Naive thymus-derived CD4-positive, alpha-beta T cell (primary cell): ENCODE data around the gene OR51D1. TPM values are rescaled to one million over a fixed set of nuclear protein-coding genes. Genes with fewer than 3 reads are reported as not detected.
A peak's percentile ranks its signal among the peaks of the same experiment; 100 is the strongest.

ENCODE experiments used
- ATAC-seq: fragments of 150-1000 bp; cut with Tn5 transposase; 2 replicates; pipeline ENCODE4 v1.10.0; 2021; ENCODE audit warnings: mild to moderate bottlenecking, moderate library complexity
- CTCF ChIA-PET: fragments of 350-600 bp; sonication (Branson Sonifier 250); formaldehyde crosslinking; loops from one replicate; lab custom pipeline; 2021; ENCODE audit warnings: antibody characterized with exemption; lab: Charles Lee
- POLR2A ChIA-PET: fragments of 350-600 bp; sonication (Branson Sonifier 250); formaldehyde crosslinking; loops from one replicate; lab custom pipeline; 2021; ENCODE audit warnings: antibody characterized with exemption, inconsistent platforms; lab: Charles Lee
- DNase-seq, 9 donors: peaks; one replicate each; pipeline versions ENCODE4 v3.0.0 to v3.0.0-alpha.2; 2020 to 2022; ENCODE audit warnings: mixed read lengths in 1 of 9
- H3K27ac ChIP-seq: one replicate; pipeline ENCODE4 v1.7.0; 2013; ENCODE audit warnings: mild to moderate bottlenecking, low read depth, low read length, moderate library complexity
- H3K27me3 ChIP-seq, 2 donors: one replicate each; pipeline ENCODE4 v1.7.0; 2013; ENCODE audit warnings: low read length in 2 of 2, mild to moderate bottlenecking in 2 of 2, moderate library complexity in 2 of 2; ENCODE audit not compliant: control insufficient read depth in 2 of 2, insufficient read depth in 2 of 2
- H3K36me3 ChIP-seq, 3 experiments: 1 replicate in 2 of 3; 2 replicates in 1 of 3; pipeline ENCODE4 v1.7.0; 2013; ENCODE audit warnings: low read length in 3 of 3, mild to moderate bottlenecking in 3 of 3, moderate library complexity in 1 of 3; ENCODE audit not compliant: insufficient read depth in 3 of 3, control insufficient read depth in 2 of 3
- H3K4me1 ChIP-seq, 2 donors: one replicate each; pipeline ENCODE4 v1.7.0; 2013; ENCODE audit warnings: low read length in 2 of 2, mild to moderate bottlenecking in 2 of 2, moderate library complexity in 1 of 2; ENCODE audit not compliant: control insufficient read depth in 2 of 2, insufficient read depth in 2 of 2
- H3K4me3 ChIP-seq: 2 replicates; pipeline ENCODE4 v1.7.0; 2013; ENCODE audit warnings: mild to moderate bottlenecking, low read length
- H3K9me3 ChIP-seq, 3 experiments: 1 replicate in 2 of 3; 2 replicates in 1 of 3; pipeline ENCODE4 v1.7.0; 2013; ENCODE audit warnings: low read length in 3 of 3; ENCODE audit not compliant: control insufficient read depth in 2 of 3
- H3K27ac Mint-ChIP-seq, 9 donors: one replicate each; pipeline ENCODE4 v1.8.0; 2020 to 2022; ENCODE audit warnings: mixed read lengths in 9 of 9, mild to moderate bottlenecking in 8 of 9, moderate library complexity in 5 of 9, inconsistent platforms in 2 of 9
- H3K27me3 Mint-ChIP-seq, 5 donors: one replicate each; pipeline ENCODE4 v1.8.0; 2021 to 2022; ENCODE audit warnings: mixed read lengths in 5 of 5, mild to moderate bottlenecking in 1 of 5
- H3K36me3 Mint-ChIP-seq, 5 donors: one replicate each; pipeline ENCODE4 v1.8.0; 2020 to 2022; ENCODE audit warnings: mixed read lengths in 5 of 5, mild to moderate bottlenecking in 3 of 5, inconsistent platforms in 1 of 5
- H3K4me1 Mint-ChIP-seq, 7 donors: one replicate each; pipeline ENCODE4 v1.8.0; 2020 to 2022; ENCODE audit warnings: mixed read lengths in 7 of 7, mild to moderate bottlenecking in 3 of 7, inconsistent platforms in 1 of 7
- H3K4me3 Mint-ChIP-seq, 10 donors: one replicate each; pipeline ENCODE4 v1.8.0; 2020 to 2022; ENCODE audit warnings: mild to moderate bottlenecking in 10 of 10, mixed read lengths in 10 of 10, moderate library complexity in 6 of 10, inconsistent platforms in 2 of 10
- H3K9me3 Mint-ChIP-seq, 11 donors: one replicate each; pipeline ENCODE4 v1.8.0; 2020 to 2022; ENCODE audit warnings: mixed read lengths in 11 of 11, mild to moderate bottlenecking in 4 of 11, inconsistent platforms in 1 of 11, moderate library complexity in 1 of 11
- intact Hi-C, 2 donors: fragments of 100-400 bp; cut with micrococcal nuclease; formaldehyde crosslinking; loops; one replicate each; pipeline ENCODE4 v1.15.1; 2023
- polyA plus RNA-seq, 2 donors: library from polyadenylated mRNA; unstranded; fragments of 300-500 nt; fragmentation: Illumina TruSeq; gene quantifications; one replicate each; pipeline ENCODE4 v1.2.3, GENCODE V29; 2021
- total RNA-seq, 6 experiments: library from RNA in 5 of 6; stranded (reverse) in 5 of 6; gene quantifications; 1 replicate in 5 of 6; 2 replicates in 1 of 6; pipeline ENCODE4 v1.2.3 and lab custom pipeline; 2021 to 2026

Gene OR51D1
- total and polyA plus RNA-seq, 7 experiments from 2014 or later, result not detected

GRCh38 chr11:4607096-4607495 lies 30.2 kb upstream of the OR51D1 start:
- Mint-ChIP-seq H3K27me3 (no peaks in the 10 kb centered on the region), H3K36me3 (peaks cover 0 to 25% (median 14%) of the 10 kb centered on the region in 5 donors), H3K27ac (peak overlapping the region; percentile 85 to 96 (median 94)), H3K4me3 (peak overlapping the region; percentile 80 to 97 (median 91)), H3K9me3 (peaks cover 0 to 8% (median 0%) of the 10 kb centered on the region in 11 donors), H3K4me1 (peaks cover 29 to 68% (median 56%) of the 10 kb centered on the region in 7 donors)
- H3K27me3 ChIP-seq, result no peaks in the 10 kb centered on the region
- no peaks in the 10 kb centered on the region for H3K9me3 ChIP-seq
- intact Hi-C loops, result loop anchor here (10.0 kb wide), 2 partner anchors 1018 to 1878 kb away; partner anchors contain the start of genes ARFIP2 (in 1 of the 2), TIMM10B (in 1 of the 2) and TRIM34 (in 1 of the 2)
- H3K4me3 ChIP-seq, result peak overlapping the region; percentile 80
- ChIA-PET POLR2A (interaction anchor here (0.8 kb wide), 1 partner anchor 9 kb away, joined by 4 read pairs; no protein-coding TSS in a partner anchor), CTCF (no interaction called here)
- peaks cover 5 to 30% (median 7%) of the 10 kb centered on the region in 3 experiments for H3K36me3 ChIP-seq
- peak overlapping the region; percentile 88 for H3K27ac ChIP-seq
- ATAC-seq, result no peak
- peaks cover 15 to 22% of the 10 kb centered on the region in 2 donors for H3K4me1 ChIP-seq
- DNase-seq, result no peak

- H3K4me1 ChIP-seq, result peaks cover 15 to 22% of the 10 kb centered on the region in 2 donors
- peak; percentile 100 for ATAC-seq
- peak within 1 kb of the TSS; percentile 85 to 96 (median 94) for H3K27ac Mint-ChIP-seq
- peak within 1 kb of the TSS; percentile 88 for H3K27ac ChIP-seq
- H3K27me3 ChIP-seq, result no peaks in the 10 kb centered on the region
- H3K27me3 Mint-ChIP-seq, result peaks cover 0 to 2% (median 0%) of the 10 kb centered on the region in 5 donors
- DNase-seq, result peak; percentile 87 to 96 (median 94)
- peak within 1 kb of the TSS; percentile 80 for H3K4me3 ChIP-seq
- POLR2A ChIA-PET, result interaction anchor here (0.7 to 0.8 kb wide), 2 partner anchors 10 to 769 kb away, joined by 3 to 4 read pairs; no protein-coding TSS in a partner anchor
- intact Hi-C loops, result loop anchor here (1.0 to 10.0 kb wide), 7 partner anchors 29 to 1877 kb away; partner anchors contain the start of genes TRIM21 (in 2 of the 2), ARFIP2 (in 1 of the 2), FHIP1B (in 1 of the 2) and OR51D1 (in 1 of the 2)
- peaks cover 0 to 19% (median 11%) of the 10 kb centered on the region in 5 donors for H3K36me3 Mint-ChIP-seq
- peaks cover 2 to 21% (median 7%) of the 10 kb centered on the region in 3 experiments for H3K36me3 ChIP-seq
- no peaks in the 10 kb centered on the region for H3K9me3 ChIP-seq
- peaks cover 0 to 9% (median 0%) of the 10 kb centered on the region in 11 donors for H3K9me3 Mint-ChIP-seq
- CTCF ChIA-PET, result no interaction called here
- peaks cover 29 to 68% (median 56%) of the 10 kb centered on the region in 7 donors for H3K4me1 Mint-ChIP-seq
- peak within 1 kb of the TSS; percentile 80 to 97 (median 91) for H3K4me3 Mint-ChIP-seq
Measured at GRCh38 chr11:4607781-4608666, 29.3 kb upstream of the OR51D1 start, which contains the start of gene TRIM68. Gene TRIM68, minus strand, starts transcription at chr11:4608231. Its CDS starts 2,727 bp downstream, at chr11:4605504.

- intact Hi-C loops, result no loop called here
- H3K4me1 ChIP-seq, result peaks cover 15 to 22% of the 10 kb centered on the region in 2 donors
- Mint-ChIP-seq H3K36me3 (peaks cover 0 to 7% (median 0%) of the 10 kb centered on the region in 5 donors), H3K27ac (peak overlapping the region; percentile 18 to 96 (median 92)), H3K9me3 (peaks cover 0 to 9% (median 0%) of the 10 kb centered on the region in 11 donors), H3K27me3 (peaks cover 0 to 12% (median 0%) of the 10 kb centered on the region in 5 donors), H3K4me3 (peak overlapping the region; percentile 58 to 93 (median 80)), H3K4me1 (peaks cover 23 to 53% (median 45%) of the 10 kb centered on the region in 7 donors)
- ChIA-PET POLR2A (no interaction called here), CTCF (no interaction called here)
- peaks cover 0 to 5% (median 0%) of the 10 kb centered on the region in 3 experiments for H3K36me3 ChIP-seq
- peak overlapping the region; percentile 59 for H3K4me3 ChIP-seq
- no peak for ATAC-seq
- H3K27me3 ChIP-seq, result no peaks in the 10 kb centered on the region
- DNase-seq, result peak in 5 of 9 donors; percentile 6 to 21 (median 17)
- peak overlapping the region; percentile 18 for H3K27ac ChIP-seq
- H3K9me3 ChIP-seq, result no peaks in the 10 kb centered on the region
Measured at GRCh38 chr11:4610258-4610935, 26.9 kb upstream of the OR51D1 start.

- H3K4me3 ChIP-seq, result no peak overlapping the region
- DNase-seq (no peak), ATAC-seq (no peak)
- peak overlapping the region in 1 of 9 donors; percentile 49 for H3K27ac Mint-ChIP-seq
- peaks cover 0 to 12% (median 0%) of the 10 kb centered on the region in 11 donors for H3K9me3 Mint-ChIP-seq
- peaks cover 0 to 5% (median 0%) of the 10 kb centered on the region in 3 experiments for H3K36me3 ChIP-seq
- H3K4me3 Mint-ChIP-seq, result no peak overlapping the region
- H3K4me1 ChIP-seq, result peaks cover 14 to 17% of the 10 kb centered on the region in 2 donors
- H3K9me3 ChIP-seq, result no peaks in the 10 kb centered on the region
- H3K27ac ChIP-seq, result no peak overlapping the region
- intact Hi-C loops, result no loop called here
- CTCF ChIA-PET, result no interaction called here
- no peaks in the 10 kb centered on the region for H3K27me3 ChIP-seq
- POLR2A ChIA-PET, result interaction anchor here (1.2 kb wide), 1 partner anchor 8 kb away, joined by 3 read pairs; no protein-coding TSS in a partner anchor
- peaks cover 20 to 38% (median 32%) of the 10 kb centered on the region in 7 donors for H3K4me1 Mint-ChIP-seq
- H3K27me3 Mint-ChIP-seq, result peaks cover 0 to 14% (median 5%) of the 10 kb centered on the region in 5 donors
- H3K36me3 Mint-ChIP-seq, result peaks cover 0 to 2% (median 0%) of the 10 kb centered on the region in 5 donors
Measured at GRCh38 chr11:4611986-4612385, 25.3 kb upstream of the OR51D1 start.

- ChIA-PET CTCF (no interaction called here), POLR2A (no interaction called here)
- Mint-ChIP-seq H3K27ac (no peak overlapping the region), H3K36me3 (no peaks in the 10 kb centered on the region), H3K27me3 (peaks cover 0 to 21% (median 17%) of the 10 kb centered on the region in 5 donors), H3K9me3 (peaks cover 0 to 6% (median 0%) of the 10 kb centered on the region in 11 donors), H3K4me3 (no peak overlapping the region), H3K4me1 (peaks cover 0 to 4% (median 0%) of the 10 kb centered on the region in 7 donors)
- Histone ChIP-seq H3K36me3 (no peaks in the 10 kb centered on the region), H3K9me3 (no peaks in the 10 kb centered on the region), H3K4me3 (no peak overlapping the region), H3K4me1 (no peaks in the 10 kb centered on the region), H3K27me3 (peaks cover 0 to 3% of the 10 kb centered on the region in 2 donors), H3K27ac (no peak overlapping the region)
- ATAC-seq (no peak), DNase-seq (no peak)
- intact Hi-C loops, result no loop called here
Measured at GRCh38 chr11:4615856-4616444, 21.3 kb upstream of the OR51D1 start.
